GM13977 (cell line): ENCODE results near the gene NFE2L1.

Experiments
- DNase-seq: peaks from one replicate; pipeline ENCODE4 v3.0.0; 2012; ENCODE audit warnings: low spot score
- in situ Hi-C: fragments of 300-500 bp; cut with MboI; formaldehyde crosslinking; loops from one replicate; pipeline ENCODE4 v1.12.0; 2022; ENCODE audit warnings: low sequenced_read_pairs, low pct_unique_long_range_greater_than_20kb, mixed read lengths, inconsistent platforms; ENCODE audit not compliant: unreplicated experiment
- TF ChIP-seq, protein P1 (sequence below): IDR thresholded peaks from 2 replicates; pipeline ENCODE4 v1.5.1; 2012; ENCODE audit warnings: mild to moderate bottlenecking, control low read depth; ENCODE audit not compliant: insufficient read depth; ENCODE audit errors: extremely low read depth, missing control alignments

NFE2L1 gene

DNA sequence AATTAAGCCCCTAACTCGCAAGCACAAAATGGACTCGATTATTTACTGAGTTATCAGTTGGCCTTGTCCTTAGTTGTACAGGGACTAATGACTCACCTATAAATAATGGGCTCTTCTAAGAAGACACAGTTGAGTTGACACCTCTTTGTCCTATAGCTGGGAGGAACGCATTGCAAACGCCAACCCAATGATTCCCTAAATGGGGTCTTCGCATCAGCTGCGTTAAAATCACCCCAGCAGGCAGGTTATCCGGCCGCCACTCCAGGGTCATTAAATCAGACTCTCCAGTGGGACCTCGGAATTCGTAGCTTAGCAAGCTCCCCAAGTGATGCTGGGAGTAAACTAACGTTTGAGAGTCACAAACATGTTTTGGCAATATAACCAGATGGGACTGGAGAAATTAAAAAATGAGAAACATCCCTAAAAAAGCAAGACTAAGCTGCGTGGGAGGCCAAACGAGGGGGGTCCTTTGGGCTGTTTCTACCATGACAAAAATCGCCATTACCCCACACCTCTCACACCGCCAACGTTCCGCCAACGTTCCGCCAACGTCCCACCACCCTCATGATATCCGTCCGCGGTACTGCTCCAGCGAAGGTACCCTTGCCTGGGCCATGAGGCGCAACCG is 932 bp upstream of the NFE2L1 start:
- DNase-seq, result no peak
- in situ Hi-C loops, result no loop called here
- TF ChIP-seq, protein P1, sequence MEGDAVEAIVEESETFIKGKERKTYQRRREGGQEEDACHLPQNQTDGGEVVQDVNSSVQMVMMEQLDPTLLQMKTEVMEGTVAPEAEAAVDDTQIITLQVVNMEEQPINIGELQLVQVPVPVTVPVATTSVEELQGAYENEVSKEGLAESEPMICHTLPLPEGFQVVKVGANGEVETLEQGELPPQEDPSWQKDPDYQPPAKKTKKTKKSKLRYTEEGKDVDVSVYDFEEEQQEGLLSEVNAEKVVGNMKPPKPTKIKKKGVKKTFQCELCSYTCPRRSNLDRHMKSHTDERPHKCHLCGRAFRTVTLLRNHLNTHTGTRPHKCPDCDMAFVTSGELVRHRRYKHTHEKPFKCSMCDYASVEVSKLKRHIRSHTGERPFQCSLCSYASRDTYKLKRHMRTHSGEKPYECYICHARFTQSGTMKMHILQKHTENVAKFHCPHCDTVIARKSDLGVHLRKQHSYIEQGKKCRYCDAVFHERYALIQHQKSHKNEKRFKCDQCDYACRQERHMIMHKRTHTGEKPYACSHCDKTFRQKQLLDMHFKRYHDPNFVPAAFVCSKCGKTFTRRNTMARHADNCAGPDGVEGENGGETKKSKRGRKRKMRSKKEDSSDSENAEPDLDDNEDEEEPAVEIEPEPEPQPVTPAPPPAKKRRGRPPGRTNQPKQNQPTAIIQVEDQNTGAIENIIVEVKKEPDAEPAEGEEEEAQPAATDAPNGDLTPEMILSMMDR, result no peak

DNA sequence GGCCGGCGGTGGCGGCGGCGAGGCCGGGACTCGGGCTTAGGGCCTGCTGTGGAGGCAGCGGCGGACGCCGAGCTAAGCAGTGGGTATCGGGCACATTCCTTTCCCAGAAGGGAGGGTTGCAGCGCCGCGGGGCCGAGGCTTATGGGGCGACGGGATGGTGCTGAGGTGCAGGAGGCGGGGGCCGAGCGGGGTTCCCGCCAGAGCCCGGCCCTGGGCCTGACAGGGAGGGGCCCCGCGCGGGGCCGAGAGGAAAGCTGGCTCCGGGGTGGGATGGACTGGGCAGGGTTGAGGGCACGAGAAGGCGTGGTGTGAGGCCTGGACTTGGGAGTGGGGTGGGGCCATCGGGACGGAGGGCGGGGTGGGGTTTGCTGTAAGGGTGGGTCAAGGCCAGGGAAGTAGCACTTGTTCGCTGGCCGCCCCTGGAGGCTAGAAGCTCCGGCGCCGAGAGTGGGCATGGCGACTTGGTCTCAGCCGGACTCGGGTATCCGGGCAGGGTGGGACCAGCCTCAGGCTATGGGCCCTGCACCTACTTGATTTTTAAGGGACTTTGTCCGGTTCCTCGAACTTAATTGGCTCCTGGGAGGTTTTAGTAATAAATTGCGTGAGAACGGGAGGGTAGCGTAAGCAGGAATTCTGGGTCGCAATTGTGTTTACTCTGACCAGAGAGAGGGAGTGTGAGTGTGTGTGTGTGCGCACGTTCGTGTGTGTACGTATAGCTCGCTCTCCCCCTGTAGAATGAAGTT is 396 bp downstream of the NFE2L1 start:
- DNase-seq, result peak; percentile 68
- TF ChIP-seq, protein P1, result no peak
- in situ Hi-C loops, result no loop called here

DNA sequence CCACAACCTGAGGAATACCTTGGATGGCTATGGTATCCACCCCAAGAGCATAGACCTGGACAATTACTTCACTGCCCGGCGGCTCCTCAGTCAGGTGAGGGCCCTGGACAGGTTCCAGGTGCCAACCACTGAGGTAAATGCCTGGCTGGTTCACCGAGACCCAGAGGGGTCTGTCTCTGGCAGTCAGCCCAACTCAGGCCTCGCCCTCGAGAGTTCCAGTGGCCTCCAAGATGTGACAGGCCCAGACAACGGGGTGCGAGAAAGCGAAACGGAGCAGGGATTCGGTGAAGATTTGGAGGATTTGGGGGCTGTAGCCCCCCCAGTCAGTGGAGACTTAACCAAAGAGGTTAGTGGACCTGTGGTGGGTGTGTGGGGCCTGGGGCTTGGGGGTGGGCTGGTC is 3.1 kb downstream of the NFE2L1 start:
- in situ Hi-C loops, result no loop called here
- no peak for DNase-seq
- TF ChIP-seq, protein P1, result no peak

DNA sequence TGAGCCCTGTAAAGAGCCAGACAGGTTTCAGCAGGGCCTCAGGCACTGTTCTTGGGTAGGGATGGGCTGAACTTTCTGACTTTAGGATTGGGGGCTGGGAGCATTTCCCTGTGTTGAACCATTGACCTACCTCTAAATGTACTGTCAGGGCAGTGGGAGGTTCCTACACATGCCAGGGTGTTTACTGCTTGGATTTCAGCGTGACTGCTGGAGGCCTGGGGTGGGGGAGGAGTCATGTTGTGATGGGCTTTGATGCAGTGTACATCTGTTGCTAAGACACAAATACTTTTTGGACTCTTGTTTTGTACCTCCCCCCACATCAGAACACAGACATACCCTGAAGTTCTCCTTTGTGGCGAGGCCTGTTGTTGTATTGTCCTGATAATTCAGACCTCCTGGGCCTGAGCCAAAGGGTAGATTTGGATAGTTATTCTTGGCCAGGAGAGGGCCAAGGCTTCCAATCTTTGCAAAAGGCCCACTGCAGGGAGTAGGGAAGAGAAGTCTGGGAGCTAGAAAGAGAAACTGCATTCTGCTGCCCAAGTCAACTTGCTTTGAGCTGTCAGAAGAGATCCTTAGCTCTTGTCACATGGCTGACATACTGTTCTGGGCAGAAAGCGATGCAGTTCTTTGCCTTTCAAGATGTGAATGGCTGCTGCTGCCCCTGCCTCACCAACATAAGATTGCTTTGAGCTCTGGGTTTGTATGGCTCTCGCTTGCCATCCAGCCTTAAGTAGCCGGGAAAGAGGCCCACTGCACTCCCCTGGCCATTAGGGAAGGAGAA is 3.7 kb downstream of the NFE2L1 start:
- DNase-seq, result no peak
- TF ChIP-seq, protein P1, result no peak
- in situ Hi-C loops, result no loop called here

DNA sequence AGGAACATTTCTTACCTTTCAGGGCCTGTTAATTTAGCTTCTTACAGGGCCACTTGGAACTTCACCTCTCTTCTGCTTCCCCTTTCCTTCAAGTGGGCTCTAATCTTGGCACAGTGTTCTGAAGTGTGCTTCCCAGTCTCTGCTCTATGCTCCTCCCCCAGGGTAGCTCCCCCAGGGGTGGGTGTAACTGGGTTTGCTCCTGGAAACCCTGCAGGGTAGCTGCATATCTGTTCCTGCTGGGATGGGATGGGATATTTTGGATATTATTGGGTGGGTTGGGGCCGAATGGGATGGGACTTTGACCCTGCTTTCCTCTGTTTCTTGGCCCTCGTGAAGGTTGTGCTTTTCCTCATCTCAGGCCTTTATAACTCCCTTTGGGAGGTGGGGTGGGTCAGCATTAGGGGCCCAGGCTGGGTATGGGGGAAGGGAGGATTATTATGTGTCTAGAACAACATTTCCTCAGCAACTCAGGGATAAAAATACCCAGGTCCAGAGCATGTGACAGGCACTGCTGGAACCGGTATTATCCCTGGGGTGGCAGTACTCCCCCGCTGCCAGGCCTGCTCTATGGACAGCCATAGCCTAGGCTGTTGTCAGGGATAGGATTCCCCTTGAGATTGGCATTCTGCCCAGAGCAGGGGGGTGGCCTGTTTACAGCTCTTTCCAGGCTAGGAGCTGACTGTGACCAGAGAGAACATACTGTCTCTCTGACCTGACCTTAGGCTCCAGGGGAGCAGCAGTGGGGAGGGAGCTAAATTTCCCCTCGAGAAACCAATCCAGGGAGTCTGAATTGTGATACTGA is 5.0 kb downstream of the NFE2L1 start:
- no peak for DNase-seq
- in situ Hi-C loops, result no loop called here
- TF ChIP-seq, protein P1, result no peak

DNA sequence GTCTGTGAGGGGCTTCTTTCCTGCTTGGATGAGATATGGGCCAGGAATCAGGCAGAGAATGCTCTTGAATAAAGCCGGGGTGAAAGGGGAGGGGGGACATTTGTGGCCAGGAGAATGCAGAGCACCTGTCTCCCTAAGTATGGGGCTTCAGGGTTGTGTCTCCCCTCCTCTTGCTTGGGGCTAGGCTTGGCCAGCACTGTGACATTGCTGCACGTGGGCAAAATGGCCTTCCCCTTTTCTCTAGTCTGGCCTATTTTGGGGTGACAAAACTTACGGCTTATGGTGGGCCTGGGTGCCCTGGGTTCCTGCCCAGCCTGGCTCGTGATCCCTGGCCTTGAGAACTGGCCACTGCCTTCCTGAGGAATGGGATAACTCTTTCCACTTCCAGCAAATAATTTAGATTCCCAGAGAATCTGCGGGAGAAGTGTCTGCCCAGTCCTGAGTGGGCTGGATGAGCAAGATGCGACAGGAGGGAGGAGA is 5.6 kb downstream of the NFE2L1 start:
- in situ Hi-C loops, result no loop called here
- TF ChIP-seq, protein P1, result no peak
- no peak for DNase-seq
